GM12878 (cell line): Measurements from ENCODE around the gene TMEM250.

Experiments used
- BACH1 ChIP-seq: fragments of 450-650 bp; IDR thresholded peaks from 2 replicates; pipeline ENCODE4 v1.6.1; 2017; ENCODE audit warnings: mild to moderate bottlenecking, borderline replicate concordance
- EZH2 ChIP-seq: IDR thresholded peaks from 2 replicates; pipeline ENCODE4 v1.6.1; 2012; ENCODE audit warnings: low read depth, mild to moderate bottlenecking, control low read depth, inconsistent platforms, low read length, borderline replicate concordance; ENCODE audit not compliant: control insufficient read depth
- FOXM1 ChIP-seq: IDR thresholded peaks from 2 replicates; pipeline ENCODE4 v1.6.1; 2012; ENCODE audit warnings: low read depth, mild to moderate bottlenecking, inconsistent platforms, low read length, moderate library complexity
- HDAC6 ChIP-seq: fragments of 200-600 bp; sonication (generic); IDR thresholded peaks from one replicate; pipeline ENCODE4 v1.8.0; 2017; ENCODE audit warnings: antibody characterized with exemption; ENCODE audit not compliant: unreplicated experiment
- MYC ChIP-seq: IDR thresholded peaks from 2 replicates; pipeline ENCODE4 v1.6.1; 2011; ENCODE audit warnings: mild to moderate bottlenecking, low read length, moderate library complexity, inconsistent platforms; ENCODE audit not compliant: insufficient read depth, insufficient replicate concordance, insufficient read length, severe bottlenecking
- POLR2AphosphoS5 ChIP-seq: IDR thresholded peaks from 2 replicates; pipeline ENCODE4 v1.6.1; 2011; ENCODE audit warnings: mild to moderate bottlenecking, low read length, inconsistent platforms
- SP1 ChIP-seq: IDR thresholded peaks from one replicate; pipeline ENCODE4 v1.6.1; 2011; ENCODE audit warnings: low read depth, low read length
- TCF12 ChIP-seq: IDR thresholded peaks from 2 replicates; pipeline ENCODE4 v1.6.1; 2011; ENCODE audit warnings: low read depth, mild to moderate bottlenecking, low read length
- TF ChIP-seq, protein P1 (sequence below), 3 experiments: IDR thresholded peaks in 2 of 3; conservative IDR thresholded peaks in 1 of 3; 2 replicates each; pipeline ENCODE4 v1.5.1; 2011; ENCODE audit warnings: low read depth in 3 of 3, low read length in 3 of 3, mild to moderate bottlenecking in 3 of 3, control low read depth in 2 of 3, moderate library complexity in 2 of 3, inconsistent platforms in 1 of 3, mixed read lengths in 1 of 3; ENCODE audit not compliant: control insufficient read depth in 2 of 3, insufficient read depth in 1 of 3; ENCODE audit errors: extremely low read depth in 1 of 3

DNA sequence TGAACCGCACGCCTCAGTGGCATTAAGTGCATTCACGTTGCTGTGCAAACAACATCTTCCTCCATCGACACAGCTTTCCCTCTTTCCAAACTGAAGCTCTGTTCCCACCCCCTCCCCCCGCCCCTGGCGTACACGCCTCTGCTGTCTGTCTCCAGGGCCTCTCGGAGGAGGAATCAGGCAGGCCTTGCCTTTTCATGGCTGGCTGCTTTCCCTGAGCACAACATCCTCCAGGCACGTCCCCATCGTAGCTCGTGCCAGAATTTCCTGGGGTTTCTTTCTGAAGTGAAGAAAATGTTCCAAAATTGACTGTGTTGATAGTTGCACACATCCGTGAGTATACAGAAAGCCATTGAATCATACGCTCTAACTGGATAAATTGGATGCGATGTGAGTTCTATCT, 22.3 kb upstream of the TMEM250 start:
- no peak for TF ChIP-seq TCF12
- TF ChIP-seq, protein P1, sequence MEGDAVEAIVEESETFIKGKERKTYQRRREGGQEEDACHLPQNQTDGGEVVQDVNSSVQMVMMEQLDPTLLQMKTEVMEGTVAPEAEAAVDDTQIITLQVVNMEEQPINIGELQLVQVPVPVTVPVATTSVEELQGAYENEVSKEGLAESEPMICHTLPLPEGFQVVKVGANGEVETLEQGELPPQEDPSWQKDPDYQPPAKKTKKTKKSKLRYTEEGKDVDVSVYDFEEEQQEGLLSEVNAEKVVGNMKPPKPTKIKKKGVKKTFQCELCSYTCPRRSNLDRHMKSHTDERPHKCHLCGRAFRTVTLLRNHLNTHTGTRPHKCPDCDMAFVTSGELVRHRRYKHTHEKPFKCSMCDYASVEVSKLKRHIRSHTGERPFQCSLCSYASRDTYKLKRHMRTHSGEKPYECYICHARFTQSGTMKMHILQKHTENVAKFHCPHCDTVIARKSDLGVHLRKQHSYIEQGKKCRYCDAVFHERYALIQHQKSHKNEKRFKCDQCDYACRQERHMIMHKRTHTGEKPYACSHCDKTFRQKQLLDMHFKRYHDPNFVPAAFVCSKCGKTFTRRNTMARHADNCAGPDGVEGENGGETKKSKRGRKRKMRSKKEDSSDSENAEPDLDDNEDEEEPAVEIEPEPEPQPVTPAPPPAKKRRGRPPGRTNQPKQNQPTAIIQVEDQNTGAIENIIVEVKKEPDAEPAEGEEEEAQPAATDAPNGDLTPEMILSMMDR (IDR thresholded peaks at IDR 0.05 in 2 of 3, conservative IDR thresholded peaks at IDR 0.05 in 1 of 3; ENCODE audit: control insufficient read depth in 2 of 3, extremely low read depth in 1 of 3, insufficient read depth in 1 of 3, low read depth in 3 of 3, low read length in 3 of 3): no peak
- no peak for TF ChIP-seq POLR2AphosphoS5
- TF ChIP-seq SP1: no peak
- TF ChIP-seq MYC: no peak
- no peak for TF ChIP-seq HDAC6
- TF ChIP-seq BACH1: no peak
- TF ChIP-seq FOXM1: no peak
- no peak for TF ChIP-seq EZH2
